CD8-positive, alpha-beta memory T cell (primary cell): Measurements from ENCODE around the gene CACNA1D. TPM values are rescaled to one million over a fixed set of nuclear protein-coding genes. Genes with fewer than 3 reads are reported as not detected.

Experiments used
- CTCF ChIA-PET: fragments of 350-600 bp; sonication (Branson Sonifier 250); formaldehyde crosslinking; loops from one replicate; lab custom pipeline; 2021; ENCODE audit warnings: antibody characterized with exemption; lab: Charles Lee
- POLR2A ChIA-PET: fragments of 350-600 bp; sonication (Branson Sonifier 250); formaldehyde crosslinking; loops from one replicate; lab custom pipeline; 2021; ENCODE audit warnings: antibody characterized with exemption; lab: Charles Lee
- DNase-seq, 5 donors: peaks; one replicate each; pipeline versions ENCODE4 v3.0.0 to v3.0.0-alpha.2; 2020 to 2022; ENCODE audit warnings: mixed read lengths in 1 of 5
- H3K27ac ChIP-seq: one replicate; pipeline ENCODE4 v1.7.0; 2013; ENCODE audit warnings: low read depth, mild to moderate bottlenecking, low read length, moderate library complexity
- H3K27me3 ChIP-seq: 2 replicates; pipeline ENCODE4 v1.7.0; 2013; ENCODE audit warnings: low read length, mild to moderate bottlenecking; ENCODE audit not compliant: insufficient read depth, poor library complexity, severe bottlenecking
- H3K36me3 ChIP-seq: 2 replicates; pipeline ENCODE4 v1.7.0; 2013; ENCODE audit warnings: mild to moderate bottlenecking, low read length, moderate library complexity; ENCODE audit not compliant: insufficient read depth
- H3K4me1 ChIP-seq: 2 replicates; pipeline ENCODE4 v1.7.0; 2013; ENCODE audit warnings: mild to moderate bottlenecking, low read length, moderate library complexity; ENCODE audit not compliant: insufficient read depth
- H3K4me3 ChIP-seq: 2 replicates; pipeline ENCODE4 v1.7.0; 2013; ENCODE audit warnings: mild to moderate bottlenecking, low read length
- H3K9me3 ChIP-seq: 2 replicates; pipeline ENCODE4 v1.7.0; 2013; ENCODE audit warnings: mild to moderate bottlenecking, low read length
- H3K27ac Mint-ChIP-seq, 8 donors: one replicate each; pipeline ENCODE4 v1.8.0; 2020 to 2021; ENCODE audit warnings: mixed read lengths in 8 of 8, mild to moderate bottlenecking in 6 of 8, inconsistent platforms in 3 of 8, moderate library complexity in 3 of 8
- H3K27me3 Mint-ChIP-seq, 2 donors: one replicate each; pipeline ENCODE4 v1.8.0; 2020 to 2021; ENCODE audit warnings: mixed read lengths in 2 of 2, mild to moderate bottlenecking in 1 of 2, moderate library complexity in 1 of 2
- H3K36me3 Mint-ChIP-seq, 3 donors: one replicate each; pipeline ENCODE4 v1.8.0; 2020 to 2021; ENCODE audit warnings: mixed read lengths in 3 of 3, inconsistent platforms in 1 of 3, mild to moderate bottlenecking in 1 of 3
- H3K4me1 Mint-ChIP-seq, 3 donors: one replicate each; pipeline ENCODE4 v1.8.0; 2020 to 2021; ENCODE audit warnings: mixed read lengths in 3 of 3, inconsistent platforms in 1 of 3, mild to moderate bottlenecking in 1 of 3
- H3K4me3 Mint-ChIP-seq, 7 donors: one replicate each; pipeline ENCODE4 v1.8.0; 2020 to 2021; ENCODE audit warnings: mixed read lengths in 7 of 7, mild to moderate bottlenecking in 6 of 7, moderate library complexity in 4 of 7, inconsistent platforms in 2 of 7
- H3K9me3 Mint-ChIP-seq, 5 donors: one replicate each; pipeline ENCODE4 v1.8.0; 2020 to 2022; ENCODE audit warnings: mixed read lengths in 5 of 5, mild to moderate bottlenecking in 3 of 5, moderate library complexity in 2 of 5, inconsistent platforms in 1 of 5
- polyA plus RNA-seq: library from polyadenylated mRNA; unstranded; fragments of 300-500 nt; fragmentation: Illumina TruSeq; gene quantifications from one replicate; pipeline ENCODE4 v1.2.3, GENCODE V29; 2021
- total RNA-seq, 2 experiments: library from RNA; stranded (reverse); gene quantifications; one replicate each; pipeline ENCODE4 v1.2.3, GENCODE V29; 2021

Gene CACNA1D
- total and polyA plus RNA-seq, 3 experiments from 2014 or later: 0.02 to 0.78 (median 0.26) TPM

DNA sequence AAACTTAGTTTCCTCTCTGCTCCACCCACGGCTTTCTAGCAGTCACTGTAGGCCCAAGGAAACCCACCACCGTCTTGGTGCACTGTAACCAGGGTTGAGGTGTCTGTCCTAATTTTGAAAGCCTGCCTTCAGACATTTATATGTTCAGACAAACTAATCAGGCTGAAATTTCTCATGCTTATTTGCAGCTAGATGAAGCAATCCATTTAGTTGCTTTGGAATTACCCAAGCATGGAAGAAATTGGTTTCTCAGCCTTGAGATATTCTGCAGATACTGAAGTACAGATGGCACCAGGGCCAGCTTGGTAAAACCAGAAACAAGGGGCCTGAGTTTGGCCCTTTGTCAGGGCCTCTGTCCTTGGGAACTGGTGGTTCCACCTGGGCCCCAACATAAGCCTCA, 105.4 kb downstream of the CACNA1D start:
- no peak overlapping the region for H3K27ac Mint-ChIP-seq
- peaks cover 0 to 2% (median 0%) of the 10 kb centered on the region in 3 donors for H3K4me1 Mint-ChIP-seq
- peaks cover 3 to 6% of the 10 kb centered on the region in 2 donors for H3K27me3 Mint-ChIP-seq
- ChIA-PET CTCF (no interaction called here), POLR2A (no interaction called here)
- no peaks in the 10 kb centered on the region for H3K4me1 ChIP-seq
- no peak overlapping the region for H3K4me3 ChIP-seq
- DNase-seq: no peak
- H3K9me3 Mint-ChIP-seq: no peaks in the 10 kb centered on the region
- no peaks in the 10 kb centered on the region for H3K36me3 ChIP-seq
- no peaks in the 10 kb centered on the region for H3K27me3 ChIP-seq
- no peak overlapping the region for H3K4me3 Mint-ChIP-seq
- no peaks in the 10 kb centered on the region for H3K9me3 ChIP-seq
- no peak overlapping the region for H3K27ac ChIP-seq
- H3K36me3 Mint-ChIP-seq: no peaks in the 10 kb centered on the region

DNA sequence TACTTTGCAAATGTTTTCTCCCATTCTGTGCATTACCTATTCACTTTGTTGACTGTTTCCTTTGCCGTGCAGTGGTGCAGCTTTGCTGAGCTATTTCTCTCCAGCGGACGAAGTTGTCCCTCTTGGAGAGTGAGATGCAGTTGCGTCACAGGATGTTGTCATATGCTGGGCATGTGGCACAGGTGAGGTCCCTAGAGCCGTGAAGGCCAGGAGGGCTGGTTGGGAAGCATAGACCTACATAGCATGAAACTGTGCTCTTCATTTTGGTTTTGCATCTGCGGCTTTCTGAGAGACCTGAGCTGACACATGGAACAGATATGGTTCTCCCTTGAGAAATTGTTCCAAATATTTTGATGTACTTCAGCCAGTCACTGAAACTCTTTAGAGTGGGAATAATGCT, 108.5 kb downstream of the CACNA1D start:
- no peaks in the 10 kb centered on the region for H3K36me3 Mint-ChIP-seq
- H3K4me1 Mint-ChIP-seq: no peaks in the 10 kb centered on the region
- CTCF ChIA-PET: no interaction called here

DNA sequence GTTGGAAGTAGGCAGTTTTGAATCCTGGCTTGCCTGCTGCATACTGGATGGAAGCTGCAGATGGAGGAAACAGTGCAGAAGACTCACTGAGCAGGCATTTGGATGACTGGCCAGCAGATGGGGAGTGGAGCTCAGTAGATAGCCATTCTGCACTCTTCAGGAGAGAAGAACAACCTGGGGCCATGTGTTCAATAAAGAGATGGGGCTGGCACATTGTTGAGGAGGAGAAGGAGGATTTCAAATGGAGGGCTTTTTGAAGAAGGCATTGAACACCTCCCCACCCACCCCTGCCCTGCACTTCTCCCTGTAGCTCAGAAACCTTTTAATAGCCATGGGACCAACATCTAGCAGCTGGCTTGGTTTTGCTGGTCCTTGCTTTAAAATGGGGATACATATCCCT, 109.8 kb downstream of the CACNA1D start:
- Mint-ChIP-seq H3K36me3 (no peaks in the 10 kb centered on the region), H3K9me3 (peaks cover 4 to 8% (median 6%) of the 10 kb centered on the region in 5 donors), H3K4me3 (no peak overlapping the region), H3K4me1 (no peaks in the 10 kb centered on the region), H3K27me3 (peaks cover 4 to 12% of the 10 kb centered on the region in 2 donors), H3K27ac (no peak overlapping the region)
- H3K4me1 ChIP-seq: no peaks in the 10 kb centered on the region
- ChIA-PET CTCF (no interaction called here), POLR2A (no interaction called here)
- H3K27ac ChIP-seq: no peak overlapping the region
- DNase-seq: no peak
- H3K4me3 ChIP-seq: no peak overlapping the region
- H3K36me3 ChIP-seq: no peaks in the 10 kb centered on the region
- no peaks in the 10 kb centered on the region for H3K9me3 ChIP-seq
- H3K27me3 ChIP-seq: no peaks in the 10 kb centered on the region

More for the DNA sequence above, 108.5 kb downstream of the CACNA1D start:
- H3K9me3 ChIP-seq: no peaks in the 10 kb centered on the region
- H3K27ac ChIP-seq: no peak overlapping the region
- H3K4me3 Mint-ChIP-seq: no peak overlapping the region
- H3K27me3 ChIP-seq: no peaks in the 10 kb centered on the region
- H3K4me3 ChIP-seq: no peak overlapping the region
- H3K27ac Mint-ChIP-seq: no peak overlapping the region
- peaks cover 2 to 12% of the 10 kb centered on the region in 2 donors for H3K27me3 Mint-ChIP-seq
- POLR2A ChIA-PET: no interaction called here
- H3K9me3 Mint-ChIP-seq: peaks cover 4 to 6% (median 6%) of the 10 kb centered on the region in 5 donors
- H3K4me1 ChIP-seq: no peaks in the 10 kb centered on the region
- no peak for DNase-seq
- no peaks in the 10 kb centered on the region for H3K36me3 ChIP-seq

DNA sequence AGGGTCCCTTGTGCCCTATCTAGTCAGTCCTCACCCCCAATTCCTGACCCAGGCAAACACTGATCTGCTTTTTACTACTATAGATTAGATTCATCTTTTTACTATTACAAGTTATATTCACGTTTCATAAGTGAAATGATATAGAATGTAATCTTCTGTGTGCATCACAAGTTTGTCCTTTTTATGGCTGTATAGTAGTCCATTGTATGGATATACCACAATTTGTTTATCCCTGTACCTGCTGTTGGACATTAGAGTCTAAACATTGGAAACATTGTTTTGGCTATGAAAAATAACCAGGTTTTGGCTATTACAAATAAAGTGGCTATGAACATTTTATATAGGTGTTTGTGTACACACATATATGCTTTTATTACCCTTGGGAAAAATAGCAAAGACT, 112.4 kb downstream of the CACNA1D start:
- no peak overlapping the region for H3K4me3 Mint-ChIP-seq
- H3K9me3 ChIP-seq: no peaks in the 10 kb centered on the region
- ChIA-PET POLR2A (no interaction called here), CTCF (no interaction called here)
- DNase-seq: no peak
- H3K4me1 ChIP-seq: no peaks in the 10 kb centered on the region
- H3K27ac ChIP-seq: no peak overlapping the region
- no peaks in the 10 kb centered on the region for H3K36me3 ChIP-seq
- no peaks in the 10 kb centered on the region for H3K27me3 ChIP-seq
- no peaks in the 10 kb centered on the region for H3K4me1 Mint-ChIP-seq
- H3K9me3 Mint-ChIP-seq: peaks cover 4 to 8% (median 6%) of the 10 kb centered on the region in 5 donors
- H3K27me3 Mint-ChIP-seq: peaks cover 9 to 19% of the 10 kb centered on the region in 2 donors
- no peak overlapping the region for H3K4me3 ChIP-seq
- no peaks in the 10 kb centered on the region for H3K36me3 Mint-ChIP-seq
- H3K27ac Mint-ChIP-seq: no peak overlapping the region

DNA sequence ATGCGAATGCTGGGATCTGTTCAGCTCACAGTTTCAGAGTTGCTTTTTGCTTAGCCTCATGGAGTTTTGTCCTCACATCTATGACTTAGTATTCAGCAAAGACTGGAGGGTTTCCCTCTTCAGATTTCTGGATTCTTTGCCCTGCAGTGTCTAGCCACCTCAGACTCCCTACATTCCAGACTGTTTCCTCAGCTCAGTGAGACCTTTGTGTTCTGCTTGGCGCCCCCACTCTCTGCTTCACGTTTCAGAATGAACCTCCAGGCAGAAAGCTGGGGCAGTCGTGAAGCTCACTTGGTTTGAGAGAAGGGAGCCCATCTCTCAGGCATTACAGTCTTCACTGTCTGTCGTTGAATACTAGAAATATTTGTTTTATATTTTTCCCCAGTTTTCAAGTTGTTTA, 118.1 kb downstream of the CACNA1D start:
- POLR2A ChIA-PET: no interaction called here
- H3K4me1 ChIP-seq: no peaks in the 10 kb centered on the region
- H3K4me3 Mint-ChIP-seq: no peak overlapping the region
- CTCF ChIA-PET: no interaction called here
- H3K9me3 Mint-ChIP-seq: peaks cover 0 to 2% (median 0%) of the 10 kb centered on the region in 5 donors
- H3K27me3 Mint-ChIP-seq: peaks cover 21 to 47% of the 10 kb centered on the region in 2 donors
- H3K36me3 Mint-ChIP-seq: no peaks in the 10 kb centered on the region
- H3K27ac ChIP-seq: no peak overlapping the region
- no peaks in the 10 kb centered on the region for H3K27me3 ChIP-seq
- no peak overlapping the region for H3K27ac Mint-ChIP-seq
- no peaks in the 10 kb centered on the region for H3K36me3 ChIP-seq
- DNase-seq: no peak
- H3K4me3 ChIP-seq: no peak overlapping the region
- H3K9me3 ChIP-seq: no peaks in the 10 kb centered on the region
- H3K4me1 Mint-ChIP-seq: no peaks in the 10 kb centered on the region

DNA sequence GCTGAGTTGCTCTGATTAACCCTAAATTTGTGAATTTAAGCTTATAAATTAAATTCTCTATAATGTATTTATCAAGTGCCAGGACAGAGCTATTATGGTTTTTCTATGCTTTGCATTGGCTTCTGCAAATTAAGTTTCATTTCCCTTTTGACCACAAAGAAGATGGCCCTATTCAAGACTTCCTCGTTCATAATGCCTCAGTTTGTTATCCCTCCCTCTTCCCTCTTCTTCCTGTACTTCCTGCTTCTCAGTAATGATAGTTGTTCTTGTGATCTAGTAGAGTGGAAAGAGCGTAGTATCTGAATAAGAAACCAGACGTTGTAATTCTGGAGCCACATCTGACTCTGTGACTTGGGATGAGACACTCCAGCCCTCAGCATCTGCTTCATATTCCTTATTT, 118.7 kb downstream of the CACNA1D start:
- ChIA-PET POLR2A (no interaction called here), CTCF (no interaction called here)
- Mint-ChIP-seq H3K4me1 (no peaks in the 10 kb centered on the region), H3K27ac (no peak overlapping the region), H3K9me3 (peaks cover 0 to 2% (median 0%) of the 10 kb centered on the region in 5 donors), H3K27me3 (peaks cover 21 to 50% of the 10 kb centered on the region in 2 donors), H3K36me3 (no peaks in the 10 kb centered on the region), H3K4me3 (no peak overlapping the region)
- no peak overlapping the region for H3K27ac ChIP-seq
- no peak for DNase-seq
- no peaks in the 10 kb centered on the region for H3K9me3 ChIP-seq
- no peaks in the 10 kb centered on the region for H3K4me1 ChIP-seq
- H3K4me3 ChIP-seq: no peak overlapping the region
- H3K36me3 ChIP-seq: no peaks in the 10 kb centered on the region
- H3K27me3 ChIP-seq: no peaks in the 10 kb centered on the region

DNA sequence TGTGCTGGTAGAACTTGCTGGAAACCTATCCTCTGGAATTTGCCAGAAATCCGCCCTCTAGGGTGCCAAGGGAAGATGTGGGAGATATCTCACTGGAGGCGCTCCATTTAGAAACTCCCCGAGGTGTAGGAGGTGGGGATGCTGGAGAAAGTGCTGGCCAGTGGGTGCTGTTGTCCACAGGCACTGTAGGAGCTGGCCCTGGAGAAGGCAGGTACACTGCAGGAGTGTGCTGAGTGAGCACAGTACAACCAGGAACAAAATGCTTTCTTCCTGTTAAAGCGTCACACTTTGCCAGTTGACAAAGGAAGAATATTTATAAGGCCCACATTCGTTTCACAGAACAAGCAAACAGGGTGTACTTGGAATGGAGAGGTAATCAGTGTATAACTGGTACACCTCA, 119.9 kb downstream of the CACNA1D start:
- H3K36me3 ChIP-seq: no peaks in the 10 kb centered on the region
- no peak overlapping the region for H3K4me3 ChIP-seq
- no peaks in the 10 kb centered on the region for H3K36me3 Mint-ChIP-seq
- H3K27me3 Mint-ChIP-seq: peaks cover 19 to 60% of the 10 kb centered on the region in 2 donors
- ChIA-PET CTCF (no interaction called here), POLR2A (no interaction called here)
- H3K9me3 Mint-ChIP-seq: no peaks in the 10 kb centered on the region
- H3K27ac Mint-ChIP-seq: no peak overlapping the region
- no peak overlapping the region for H3K27ac ChIP-seq
- H3K4me1 Mint-ChIP-seq: no peaks in the 10 kb centered on the region
- H3K4me3 Mint-ChIP-seq: no peak overlapping the region
- no peaks in the 10 kb centered on the region for H3K27me3 ChIP-seq
- no peaks in the 10 kb centered on the region for H3K9me3 ChIP-seq
- no peaks in the 10 kb centered on the region for H3K4me1 ChIP-seq
- DNase-seq: no peak

DNA sequence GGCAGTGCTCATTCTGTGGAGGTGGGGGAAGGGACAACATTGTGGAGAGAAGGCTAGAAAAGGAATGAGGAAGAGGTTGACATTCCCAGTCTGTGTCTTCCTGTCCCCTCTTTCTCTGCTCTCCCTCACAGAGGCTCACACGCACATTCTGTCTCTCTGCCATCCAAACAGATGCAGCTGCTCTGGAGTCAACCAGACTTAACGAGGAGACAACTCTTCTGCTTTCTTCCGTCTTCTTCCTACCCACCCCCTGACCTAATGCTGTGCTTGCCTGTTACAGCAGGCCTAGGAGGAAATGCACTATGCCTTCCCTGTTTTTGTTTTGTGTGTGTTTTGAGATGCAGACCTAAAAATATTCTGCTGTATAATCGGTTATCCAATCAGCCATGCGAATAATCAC, 121.9 kb downstream of the CACNA1D start:
- Mint-ChIP-seq H3K27me3 (peaks cover 19 to 60% of the 10 kb centered on the region in 2 donors), H3K27ac (no peak overlapping the region), H3K4me3 (no peak overlapping the region), H3K4me1 (no peaks in the 10 kb centered on the region), H3K36me3 (no peaks in the 10 kb centered on the region), H3K9me3 (no peaks in the 10 kb centered on the region)
- Histone ChIP-seq H3K36me3 (no peaks in the 10 kb centered on the region), H3K9me3 (no peaks in the 10 kb centered on the region), H3K27ac (no peak overlapping the region), H3K4me1 (no peaks in the 10 kb centered on the region), H3K4me3 (no peak overlapping the region), H3K27me3 (no peaks in the 10 kb centered on the region)
- CTCF ChIA-PET: no interaction called here
- POLR2A ChIA-PET: no interaction called here
- DNase-seq: no peak
